HepG2 (cell line): Measurements from ENCODE around the gene TMEM273.

Experiments used
- BRCA1 ChIP-seq: sonication (generic); formaldehyde crosslinking; IDR thresholded peaks from 2 replicates; pipeline ENCODE4 v1.4.0; 2020; ENCODE audit warnings: missing genetic modification reagents
- TOPORS ChIP-seq: sonication (generic); formaldehyde crosslinking; IDR thresholded peaks from 2 replicates; pipeline ENCODE4 v1.8.0; 2023; ENCODE audit warnings: mild to moderate bottlenecking, missing genetic modification reagents

DNA sequence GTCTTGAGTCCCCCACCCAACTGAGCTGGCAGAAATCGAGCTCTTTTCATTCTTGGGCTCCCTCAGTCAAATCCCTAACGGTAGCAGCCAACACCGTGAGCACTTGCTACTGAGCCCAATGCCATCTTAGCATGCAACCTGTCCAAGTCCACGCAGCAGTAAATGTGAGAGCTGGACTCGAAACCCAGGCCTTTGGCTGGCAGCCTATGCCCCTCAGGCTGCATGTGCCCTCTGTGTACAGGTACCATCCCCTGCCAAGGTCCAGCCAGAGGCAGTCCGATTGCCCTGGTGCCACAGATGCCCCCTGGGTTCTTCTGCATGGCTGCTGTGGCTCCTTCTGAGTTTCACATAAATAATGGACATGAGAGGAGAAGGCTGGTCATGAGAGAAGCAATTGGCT lies 1.2 kb upstream of the TMEM273 start:
- no peak for TF ChIP-seq BRCA1 (CRISPR knock-in tag)
- no peak for TF ChIP-seq TOPORS (CRISPR knock-in tag)
